Measurements from ENCODE around the gene MTCL1.

The MTCL1 gene

GRCh38 chr18:8858888-8859511 lies 153.6 kb downstream of the MTCL1 start:
- no peak for DNase-seq (ENCODE audit: low read depth)
- no peak overlapping the region for H3K4me3 ChIP-seq (ENCODE audit: low read depth, low read length)

DNA sequence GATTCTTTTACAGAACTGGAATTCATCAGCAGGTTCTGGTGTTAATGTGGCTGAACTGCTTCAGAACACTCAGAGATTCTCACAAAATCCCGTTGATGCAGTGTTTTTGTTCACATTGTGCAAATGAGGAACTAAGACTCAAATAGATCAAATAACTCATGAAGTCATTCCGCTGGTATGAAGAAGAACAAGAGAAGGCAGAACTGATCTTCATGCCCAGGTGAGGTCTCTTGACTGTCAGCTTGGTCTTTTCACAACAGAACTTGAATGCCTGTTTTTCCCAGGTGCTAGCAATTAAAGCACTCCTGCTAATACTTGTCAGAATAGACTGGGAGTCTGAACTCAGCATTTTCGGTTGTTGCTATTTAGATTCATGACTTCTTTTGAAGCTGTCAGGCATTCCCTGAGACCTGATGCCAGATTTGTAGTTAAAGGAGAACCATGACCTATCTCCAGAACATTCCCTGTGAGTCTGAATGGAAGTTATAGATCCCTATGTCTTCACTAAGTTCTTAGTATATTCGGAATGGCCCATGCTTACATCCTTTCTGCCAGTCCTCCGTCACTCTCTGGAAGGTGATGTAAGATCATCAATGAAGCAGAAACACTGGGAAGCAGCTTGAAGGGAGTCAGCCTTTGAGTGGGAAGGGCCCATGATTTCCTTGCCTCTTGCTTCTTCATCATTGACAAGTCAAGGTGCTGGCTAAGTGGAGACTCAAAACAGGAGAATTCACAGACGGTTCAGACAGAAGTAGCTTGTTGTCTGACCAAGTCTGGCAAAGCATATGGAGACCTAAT lies 155.7 kb downstream of the MTCL1 start:
- no peak for DNase-seq (ENCODE audit: low read depth)
- H3K4me3 ChIP-seq (ENCODE audit: low read depth, low read length), result no peak overlapping the region

More at GRCh38 chr18:8858888-8859511, 153.6 kb downstream of the MTCL1 start:
- no peak for TF ChIP-seq CTCF (IDR thresholded peaks at IDR 0.05; ENCODE audit: low read depth, low read length, missing control alignments)

GRCh38 chr18:8863427-8863826 lies 158.1 kb downstream of the MTCL1 start:
- no peak for TF ChIP-seq CTCF (IDR thresholded peaks at IDR 0.05; ENCODE audit: low read depth, low read length, missing control alignments)
- DNase-seq (ENCODE audit: low read depth), result no peak
- no peak overlapping the region for H3K4me3 ChIP-seq (ENCODE audit: low read depth, low read length)

More for the DNA sequence above, 155.7 kb downstream of the MTCL1 start:
- no peak for TF ChIP-seq CTCF (IDR thresholded peaks at IDR 0.05; ENCODE audit: low read depth, low read length, missing control alignments)

GRCh38 chr18:8865934-8866333 lies 160.6 kb downstream of the MTCL1 start:
- no peak overlapping the region for H3K4me3 ChIP-seq (ENCODE audit: low read depth, low read length)
- TF ChIP-seq CTCF (IDR thresholded peaks at IDR 0.05; ENCODE audit: low read depth, low read length, missing control alignments), result no peak
- no peak for DNase-seq (ENCODE audit: low read depth)

GRCh38 chr18:8866679-8867078 lies 161.3 kb downstream of the MTCL1 start:
- no peak for DNase-seq (ENCODE audit: low read depth)
- TF ChIP-seq CTCF (IDR thresholded peaks at IDR 0.05; ENCODE audit: low read depth, low read length, missing control alignments), result no peak
- no peak overlapping the region for H3K4me3 ChIP-seq (ENCODE audit: low read depth, low read length)

DNA sequence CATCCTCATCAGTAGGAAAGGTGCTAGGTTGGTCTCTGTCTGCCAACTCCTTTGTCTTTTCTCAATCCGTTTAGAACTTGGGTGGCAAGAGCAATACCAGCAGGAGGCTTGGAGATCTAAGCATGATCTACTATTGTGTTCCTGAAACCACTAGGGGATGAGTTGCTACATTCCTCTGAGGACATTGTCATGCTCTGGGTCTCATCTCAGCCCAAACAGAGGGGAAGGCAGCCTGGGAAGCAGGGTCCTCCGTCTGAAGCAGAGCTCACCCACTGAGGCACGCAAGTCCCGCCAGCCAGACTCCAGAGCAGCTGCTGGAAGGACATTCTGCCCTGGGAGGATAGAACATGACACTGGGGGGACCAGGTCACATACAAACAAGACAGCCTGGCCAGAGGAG lies 162.9 kb downstream of the MTCL1 start:
- DNase-seq (ENCODE audit: low read depth), result no peak
- H3K4me3 ChIP-seq (ENCODE audit: low read depth, low read length), result no peak overlapping the region
- no peak for TF ChIP-seq CTCF (IDR thresholded peaks at IDR 0.05; ENCODE audit: low read depth, low read length, missing control alignments)
